ENCODE results near the gene CNOT8. TPM values are rescaled to one million over a fixed set of nuclear protein-coding genes. Genes with fewer than 3 reads are reported as not detected.
"Not testable (repeated sequence)": the region's sequence is repeated elsewhere in the genome, so short reads cannot be mapped to it uniquely, and the experiment has no call there.

Gene CNOT8
- total RNA-seq, 4 donors from 2014 or later = 25.6 to 40.6 (median 30.5) TPM

DNA sequence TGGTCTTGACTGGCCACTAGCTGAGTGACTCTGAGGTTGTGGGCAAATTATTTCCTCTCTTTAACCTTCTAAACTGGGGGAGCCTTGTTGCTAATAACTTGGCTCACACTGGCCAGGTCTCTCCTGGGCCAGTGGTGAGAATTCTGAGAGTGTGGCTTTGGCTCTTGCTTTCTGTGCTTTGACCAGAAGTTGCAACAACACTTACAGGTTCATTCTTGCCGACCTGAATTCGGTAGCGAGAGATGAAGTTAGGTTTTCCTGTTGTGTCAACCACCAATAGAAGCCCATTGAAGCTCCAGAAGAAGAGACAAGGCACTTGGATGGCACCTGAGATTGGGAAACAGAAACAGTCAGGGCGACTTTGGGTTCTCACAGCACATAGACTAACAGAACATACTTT is 27.8 kb upstream of the CNOT8 start:
- TF ChIP-seq, protein P1, sequence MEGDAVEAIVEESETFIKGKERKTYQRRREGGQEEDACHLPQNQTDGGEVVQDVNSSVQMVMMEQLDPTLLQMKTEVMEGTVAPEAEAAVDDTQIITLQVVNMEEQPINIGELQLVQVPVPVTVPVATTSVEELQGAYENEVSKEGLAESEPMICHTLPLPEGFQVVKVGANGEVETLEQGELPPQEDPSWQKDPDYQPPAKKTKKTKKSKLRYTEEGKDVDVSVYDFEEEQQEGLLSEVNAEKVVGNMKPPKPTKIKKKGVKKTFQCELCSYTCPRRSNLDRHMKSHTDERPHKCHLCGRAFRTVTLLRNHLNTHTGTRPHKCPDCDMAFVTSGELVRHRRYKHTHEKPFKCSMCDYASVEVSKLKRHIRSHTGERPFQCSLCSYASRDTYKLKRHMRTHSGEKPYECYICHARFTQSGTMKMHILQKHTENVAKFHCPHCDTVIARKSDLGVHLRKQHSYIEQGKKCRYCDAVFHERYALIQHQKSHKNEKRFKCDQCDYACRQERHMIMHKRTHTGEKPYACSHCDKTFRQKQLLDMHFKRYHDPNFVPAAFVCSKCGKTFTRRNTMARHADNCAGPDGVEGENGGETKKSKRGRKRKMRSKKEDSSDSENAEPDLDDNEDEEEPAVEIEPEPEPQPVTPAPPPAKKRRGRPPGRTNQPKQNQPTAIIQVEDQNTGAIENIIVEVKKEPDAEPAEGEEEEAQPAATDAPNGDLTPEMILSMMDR (IDR thresholded peaks at IDR 0.05 in 4 of 5, conservative IDR thresholded peaks at IDR 0.05 in 1 of 5) = no peak
- no peak for TF ChIP-seq POLR2A (IDR thresholded peaks at IDR 0.05)
- peaks cover 6 to 10% of the 10 kb centered on the region in 2 donors for H3K4me1 ChIP-seq
- H3K27me3 ChIP-seq = no peaks in the 10 kb centered on the region
- ATAC-seq (no peak), DNase-seq (no peak)
- H3K9me3 ChIP-seq = no peaks in the 10 kb centered on the region
- no peak overlapping the region for H3K4me3 ChIP-seq
- intact Hi-C loops (cut with DNase I; ENCODE audit: low total_unique reads) = no loop called here
- in situ Hi-C loops (cut with MboI; ENCODE audit: low sequenced_read_pairs in 4 of 4) = no loop called here
- H3K36me3 ChIP-seq = no peaks in the 10 kb centered on the region
- no peak overlapping the region for H3K27ac ChIP-seq

DNA sequence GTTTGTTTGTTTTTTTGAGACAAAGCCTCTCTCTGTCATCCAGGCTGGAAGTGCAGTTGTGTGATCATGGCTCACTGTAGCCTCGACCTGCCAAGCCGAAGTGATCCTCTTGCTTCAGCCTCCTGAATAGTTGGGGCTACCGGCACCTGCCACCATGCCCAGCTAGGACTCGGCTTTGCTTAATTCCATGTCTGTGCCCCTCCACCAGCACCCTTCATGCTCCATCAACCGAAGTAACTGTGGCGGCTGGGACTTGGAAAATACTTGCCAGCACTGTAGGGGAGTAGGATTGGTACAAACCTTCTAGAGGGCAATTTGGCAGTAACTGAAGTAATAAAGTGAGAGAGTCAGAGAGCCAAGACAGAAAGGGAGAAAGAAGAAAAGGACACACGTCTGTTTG is 27.0 kb upstream of the CNOT8 start:
- DNase-seq (no peak), ATAC-seq (no peak)
- no peaks in the 10 kb centered on the region for H3K9me3 ChIP-seq
- H3K36me3 ChIP-seq = no peaks in the 10 kb centered on the region
- intact Hi-C loops (cut with DNase I; ENCODE audit: low total_unique reads) = no loop called here
- H3K27ac ChIP-seq = no peak overlapping the region
- no peaks in the 10 kb centered on the region for H3K27me3 ChIP-seq
- in situ Hi-C loops (cut with MboI; ENCODE audit: low sequenced_read_pairs in 4 of 4) = no loop called here
- no peak for TF ChIP-seq POLR2A (IDR thresholded peaks at IDR 0.05)
- TF ChIP-seq, protein P1 (IDR thresholded peaks at IDR 0.05 in 4 of 5, conservative IDR thresholded peaks at IDR 0.05 in 1 of 5) = no peak
- peaks cover 7 to 10% of the 10 kb centered on the region in 2 donors for H3K4me1 ChIP-seq
- no peak overlapping the region for H3K4me3 ChIP-seq

DNA sequence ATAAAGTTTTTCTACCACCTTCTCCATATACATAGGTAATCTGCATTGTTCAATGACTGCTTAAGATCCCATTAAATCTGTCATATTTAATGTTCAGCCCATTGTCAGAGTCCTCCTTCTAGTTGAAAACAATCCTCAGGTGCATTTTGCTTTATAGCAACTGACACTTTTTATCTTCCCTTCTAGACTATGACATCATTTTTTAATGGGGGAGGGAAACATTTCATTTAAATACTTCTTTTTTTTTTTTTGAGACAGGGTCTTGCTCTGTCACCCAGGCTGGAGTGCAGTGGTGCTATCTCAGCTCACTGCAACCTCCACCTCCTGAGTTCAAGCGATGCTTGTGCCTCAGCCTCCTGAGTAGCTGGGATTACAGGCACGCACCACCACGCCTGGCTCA is 25.6 kb upstream of the CNOT8 start:
- H3K9me3 ChIP-seq; H3K36me3 ChIP-seq; ATAC-seq; H3K27ac ChIP-seq; in situ Hi-C loops (cut with MboI; ENCODE audit: low sequenced_read_pairs in 4 of 4); H3K4me1 ChIP-seq; H3K27me3 ChIP-seq; H3K4me3 ChIP-seq; DNase-seq; intact Hi-C loops (cut with DNase I; ENCODE audit: low total_unique reads): not testable (repeated sequence)

DNA sequence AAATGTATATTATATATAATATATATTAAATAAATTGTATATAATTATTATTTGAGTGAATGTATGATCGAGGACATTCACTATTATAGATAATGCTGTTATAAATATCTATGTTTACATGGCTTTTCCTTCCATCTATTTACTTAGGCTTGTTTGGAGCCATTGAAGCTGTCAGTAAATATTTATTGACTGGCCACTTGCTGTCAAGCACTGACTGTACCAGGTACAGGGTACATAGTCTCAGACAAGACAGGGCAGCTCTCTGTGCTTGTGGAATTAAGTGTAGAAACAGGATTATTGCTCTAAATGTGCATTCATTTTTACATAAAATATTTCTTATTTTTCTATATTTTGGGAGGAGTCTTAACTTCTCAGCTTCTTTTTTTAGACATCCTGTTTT is 24.4 kb upstream of the CNOT8 start:
- DNase-seq = no peak
- in situ Hi-C loops (cut with MboI; ENCODE audit: low sequenced_read_pairs in 4 of 4) = no loop called here
- Histone ChIP-seq H3K4me1 (peaks cover 7 to 10% of the 10 kb centered on the region in 2 donors), H3K36me3 (no peaks in the 10 kb centered on the region), H3K4me3 (no peak overlapping the region), H3K9me3 (no peaks in the 10 kb centered on the region), H3K27me3 (no peaks in the 10 kb centered on the region), H3K27ac (peak overlapping the region in 1 of 4 donors; percentile 56)
- no peak for ATAC-seq
- intact Hi-C loops (cut with DNase I; ENCODE audit: low total_unique reads) = no loop called here
- TF ChIP-seq, protein P1 (IDR thresholded peaks at IDR 0.05 in 4 of 5, conservative IDR thresholded peaks at IDR 0.05 in 1 of 5) = no peak
- no peak for TF ChIP-seq POLR2A (IDR thresholded peaks at IDR 0.05)

DNA sequence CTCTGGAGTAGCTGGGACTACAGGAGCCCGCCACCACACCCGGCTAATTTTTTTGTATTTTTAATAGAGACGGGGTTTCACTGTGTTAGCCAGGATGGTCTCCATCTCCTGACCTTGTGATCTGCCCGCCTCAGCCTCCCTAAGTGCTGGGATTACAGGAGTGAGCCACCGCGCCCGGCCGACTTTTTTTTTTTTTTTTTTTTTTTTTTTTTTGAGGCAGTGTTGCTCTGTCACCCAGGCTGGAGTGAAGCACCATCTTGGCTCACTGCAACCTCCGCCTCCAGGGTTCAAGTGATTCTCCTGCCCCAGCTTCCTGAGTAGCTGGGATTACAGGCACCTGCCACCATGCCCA is 22.8 kb upstream of the CNOT8 start:
- intact Hi-C loops (cut with DNase I; ENCODE audit: low total_unique reads); H3K36me3 ChIP-seq; H3K4me3 ChIP-seq; DNase-seq; ATAC-seq; H3K4me1 ChIP-seq; in situ Hi-C loops (cut with MboI; ENCODE audit: low sequenced_read_pairs in 4 of 4); H3K27me3 ChIP-seq; H3K9me3 ChIP-seq: not testable (repeated sequence)
- H3K27ac ChIP-seq = peak overlapping the region in 1 of 4 donors; percentile 12

DNA sequence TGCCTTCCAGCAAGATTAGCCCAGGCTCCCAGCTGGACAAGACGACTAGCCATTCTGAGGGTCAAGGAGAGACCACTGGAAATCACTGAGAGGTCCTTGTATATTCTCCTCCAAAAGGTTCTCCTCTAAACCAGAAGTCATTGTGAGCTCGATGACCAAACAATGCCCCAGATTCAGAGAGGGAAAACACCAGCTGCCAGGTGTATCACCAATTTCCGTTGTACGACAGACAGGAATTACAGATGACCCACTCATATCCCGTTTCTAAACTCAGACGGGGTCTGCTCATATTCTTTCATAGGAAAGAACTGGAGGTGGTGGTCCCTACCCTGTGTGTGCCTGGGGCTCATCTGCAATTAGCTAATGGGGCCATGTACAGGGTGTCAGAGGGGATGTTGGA is 22.2 kb upstream of the CNOT8 start:
- H3K36me3 ChIP-seq = no peaks in the 10 kb centered on the region
- ATAC-seq (no peak), DNase-seq (no peak)
- intact Hi-C loops (cut with DNase I; ENCODE audit: low total_unique reads) (no loop called here), in situ Hi-C loops (cut with MboI; ENCODE audit: low sequenced_read_pairs in 4 of 4) (no loop called here)
- TF ChIP-seq, protein P1 (IDR thresholded peaks at IDR 0.05 in 4 of 5, conservative IDR thresholded peaks at IDR 0.05 in 1 of 5) = no peak
- TF ChIP-seq POLR2A (IDR thresholded peaks at IDR 0.05) = no peak
- H3K27me3 ChIP-seq = no peaks in the 10 kb centered on the region
- no peaks in the 10 kb centered on the region for H3K9me3 ChIP-seq
- peaks cover 6 to 7% of the 10 kb centered on the region in 2 donors for H3K4me1 ChIP-seq
- H3K27ac ChIP-seq = no peak overlapping the region
- no peak overlapping the region for H3K4me3 ChIP-seq
